HFF-Myc (cell line): ENCODE data around the gene BROX.

ENCODE experiments used
- DNase-seq: peaks from one replicate; pipeline ENCODE4 v3.0.0-alpha.2; 2011; ENCODE audit warnings: low read depth; ENCODE audit errors: extremely low read depth
- H3K4me3 ChIP-seq: replicated peaks from 2 replicates; pipeline ENCODE4 v1.5.1; 2011; ENCODE audit warnings: low read depth, mild to moderate bottlenecking, control low read depth, low read length
- CTCF ChIP-seq: IDR thresholded peaks from 2 replicates; pipeline ENCODE4 v1.5.1; 2012; ENCODE audit warnings: mild to moderate bottlenecking, low read depth, low read length, control low read depth; ENCODE audit errors: missing control alignments

The BROX gene

GRCh38 chr1:222772996-222773379, 60.6 kb downstream of the BROX start:
- TF ChIP-seq CTCF = no peak
- DNase-seq = peak; percentile 22
- no peak overlapping the region for H3K4me3 ChIP-seq

GRCh38 chr1:222777463-222777862, 65.1 kb downstream of the BROX start:
- no peak for DNase-seq
- no peak overlapping the region for H3K4me3 ChIP-seq
- TF ChIP-seq CTCF = no peak

- DNase-seq = no peak
- H3K4me3 ChIP-seq = no peak overlapping the region
- TF ChIP-seq CTCF = no peak
Measured at GRCh38 chr1:222777977-222778376, 65.6 kb downstream of the BROX start.

GRCh38 chr1:222781251-222781650, 68.9 kb downstream of the BROX start:
- no peak for TF ChIP-seq CTCF
- DNase-seq = no peak
- no peak overlapping the region for H3K4me3 ChIP-seq

GRCh38 chr1:222783051-222783450, 70.7 kb downstream of the BROX start:
- DNase-seq = no peak
- H3K4me3 ChIP-seq = no peak overlapping the region
- TF ChIP-seq CTCF = no peak

- no peak for DNase-seq
- no peak overlapping the region for H3K4me3 ChIP-seq
- no peak for TF ChIP-seq CTCF
Measured at GRCh38 chr1:222784371-222784770, 72.0 kb downstream of the BROX start.
